GM23338 (cell line): Measurements from ENCODE around the gene ETF1. TPM values are rescaled to one million over a fixed set of nuclear protein-coding genes. Genes with fewer than 3 reads are reported as not detected.

Experiments used
- ATAC-seq: fragments of 200-7000 bp; cut with Tn5 transposase; 3 replicates; pipeline ENCODE4 v1.9.1; 2020
- DNase-seq: peaks from one replicate; pipeline ENCODE4 v3.0.0-alpha.2; 2015; ENCODE audit warnings: low spot score
- H2AFZ ChIP-seq: fragments of 200-600 bp; sonication (generic); 2 replicates; pipeline ENCODE4 v1.8.0; 2016; ENCODE audit warnings: antibody characterized with exemption, mild to moderate bottlenecking, moderate library complexity
- H3F3A ChIP-seq: fragments of 200-600 bp; sonication (generic); replicated peaks from 2 replicates; pipeline ENCODE4 v1.8.0; 2017; ENCODE audit warnings: antibody characterized with exemption, mixed run types, low read depth
- H3K27ac ChIP-seq: fragments of 200-600 bp; sonication (generic); 2 replicates; pipeline ENCODE4 v1.6.1; 2016; ENCODE audit warnings: low read depth
- H3K27me3 ChIP-seq: fragments of 200-600 bp; sonication (generic); 2 replicates; pipeline ENCODE4 v1.8.0; 2016; ENCODE audit warnings: mild to moderate bottlenecking, mixed run types, moderate library complexity; ENCODE audit not compliant: insufficient read depth
- H3K36me3 ChIP-seq: fragments of 200-600 bp; sonication (generic); 2 replicates; pipeline ENCODE4 v1.8.0; 2016; ENCODE audit warnings: mild to moderate bottlenecking; ENCODE audit not compliant: insufficient read depth
- H3K4me1 ChIP-seq: fragments of 200-600 bp; sonication (generic); 2 replicates; pipeline ENCODE4 v1.8.0; 2016; ENCODE audit warnings: mild to moderate bottlenecking, moderate library complexity; ENCODE audit not compliant: insufficient read depth
- H3K4me2 ChIP-seq: fragments of 200-600 bp; sonication (generic); 2 replicates; pipeline ENCODE4 v1.7.1; 2017; ENCODE audit warnings: mixed run types
- H3K4me3 ChIP-seq: fragments of 200-600 bp; sonication (generic); 2 replicates; pipeline ENCODE4 v1.6.1; 2016; ENCODE audit warnings: mixed run types
- H3K79me2 ChIP-seq: fragments of 200-600 bp; sonication (generic); replicated peaks from 2 replicates; pipeline ENCODE4 v1.8.0; 2017; ENCODE audit warnings: mild to moderate bottlenecking; ENCODE audit not compliant: insufficient read depth
- H3K9me2 ChIP-seq: fragments of 200-600 bp; sonication (generic); 2 replicates; pipeline ENCODE4 v1.8.0; 2017; ENCODE audit not compliant: insufficient read depth
- H4K20me1 ChIP-seq: fragments of 200-600 bp; sonication (generic); replicated peaks from 2 replicates; pipeline ENCODE4 v1.8.0; 2017; ENCODE audit warnings: mild to moderate bottlenecking; ENCODE audit not compliant: insufficient read depth
- H3K27ac Mint-ChIP-seq: 2 replicates; pipeline ENCODE4 v1.8.0; 2020; ENCODE audit warnings: inconsistent platforms, mild to moderate bottlenecking, moderate library complexity, mixed read lengths
- H3K27me3 Mint-ChIP-seq: 3 replicates; pipeline ENCODE4 v1.8.0; 2022; ENCODE audit warnings: low read depth, mild to moderate bottlenecking, moderate library complexity, mixed read lengths, inconsistent platforms; ENCODE audit not compliant: insufficient read depth, poor library complexity
- H3K36me3 Mint-ChIP-seq: 3 replicates; pipeline ENCODE4 v1.8.0; 2021; ENCODE audit warnings: low read depth, mild to moderate bottlenecking, inconsistent platforms, moderate library complexity, mixed read lengths
- H3K4me1 Mint-ChIP-seq: 3 replicates; pipeline ENCODE4 v1.8.0; 2020; ENCODE audit warnings: mild to moderate bottlenecking, inconsistent platforms, mixed read lengths
- H3K4me3 Mint-ChIP-seq: 3 replicates; pipeline ENCODE4 v1.8.0; 2021; ENCODE audit warnings: moderate library complexity, mild to moderate bottlenecking, inconsistent platforms, mixed read lengths
- H3K9me3 Mint-ChIP-seq: 3 replicates; pipeline ENCODE4 v1.8.0; 2020; ENCODE audit warnings: moderate library complexity, mild to moderate bottlenecking, inconsistent platforms, mixed read lengths
- CREB1 ChIP-seq: fragments of 250-450 bp; sonication (Bioruptor Pico); IDR thresholded peaks from 2 replicates; pipeline ENCODE4 v1.5.0; 2020; ENCODE audit warnings: low read depth, mild to moderate bottlenecking, moderate library complexity
- CTCF ChIP-seq, 2 experiments: fragments of 200-600 bp in 1 of 2; sonication (generic) in 1 of 2; conservative IDR thresholded peaks; 2 replicates each; pipeline versions ENCODE4 v1.5.1 to v1.6.1; 2016 to 2017; ENCODE audit warnings: antibody characterized with exemption in 2 of 2, low read depth in 2 of 2, mild to moderate bottlenecking in 2 of 2, moderate library complexity in 1 of 2
- EZH2 ChIP-seq: fragments of 200-600 bp; sonication (generic); IDR thresholded peaks from one replicate; pipeline ENCODE4 v1.8.0; 2017; ENCODE audit warnings: antibody characterized with exemption, mild to moderate bottlenecking, low read depth; ENCODE audit not compliant: unreplicated experiment
- EZH2phosphoT487 ChIP-seq: fragments of 200-600 bp; sonication (generic); IDR thresholded peaks from one replicate; pipeline ENCODE4 v1.8.1; 2018; ENCODE audit warnings: antibody characterized with exemption; ENCODE audit not compliant: unreplicated experiment
- JUNB ChIP-seq: IDR thresholded peaks from one replicate; pipeline ENCODE4 v1.6.1; 2016; ENCODE audit warnings: antibody characterized with exemption; ENCODE audit not compliant: unreplicated experiment
- NANOG ChIP-seq: IDR thresholded peaks from 2 replicates; pipeline ENCODE4 v1.6.1; 2016; ENCODE audit warnings: antibody characterized with exemption, borderline replicate concordance
- POLR2AphosphoS5 ChIP-seq: IDR thresholded peaks from 2 replicates; pipeline ENCODE4 v1.6.1; 2016; ENCODE audit warnings: antibody characterized with exemption, low read depth
- REST ChIP-seq: IDR thresholded peaks from one replicate; pipeline ENCODE4 v1.6.1; 2018; ENCODE audit warnings: antibody characterized with exemption; ENCODE audit not compliant: unreplicated experiment
- STAT1 ChIP-seq: IDR thresholded peaks from one replicate; pipeline ENCODE4 v1.6.1; 2016; ENCODE audit warnings: antibody characterized with exemption; ENCODE audit not compliant: unreplicated experiment
- ZNF114 ChIP-seq: fragments of 250-450 bp; sonication (Bioruptor Pico); IDR thresholded peaks from 2 replicates; pipeline ENCODE4 v1.5.0; 2020; ENCODE audit warnings: mild to moderate bottlenecking, moderate library complexity
- ZNF331 ChIP-seq: fragments of 250-450 bp; sonication (Bioruptor Pico); IDR thresholded peaks from 2 replicates; pipeline ENCODE4 v1.5.0; 2020; ENCODE audit warnings: low read depth, mild to moderate bottlenecking, moderate library complexity
- polyA plus RNA-seq: library from polyadenylated mRNA; unstranded; fragments of >200 nt; fragmentation: Nextera tagmentation; extraction: Ambion mirVana; gene quantifications from 2 replicates; pipeline ENCODE4 v1.2.1, GENCODE V29; 2016
- total RNA-seq: library from RNA; depleted of rRNA; stranded (reverse); fragments of >200 nt; shearing (Covaris generic); gene quantifications from 2 replicates; pipeline ENCODE4 v1.2.3, GENCODE V29; 2014
- TF ChIP-seq, protein P1 (sequence below): IDR thresholded peaks from 2 replicates; pipeline ENCODE4 v1.6.1; 2016; ENCODE audit warnings: antibody characterized with exemption
- TF ChIP-seq, protein P2 (sequence below): fragments of 250-450 bp; sonication (Bioruptor Pico); IDR thresholded peaks from 2 replicates; pipeline ENCODE4 v1.5.0; 2020; ENCODE audit warnings: mild to moderate bottlenecking, moderate library complexity

ETF1 gene
- total and polyA plus RNA-seq, 2 experiments from 2014 or later = 68.9 to 136 TPM

- H4K20me1 ChIP-seq = peaks cover 66% of the 10 kb centered on the region
- Mint-ChIP-seq H3K4me3 (no peak overlapping the region), H3K9me3 (peaks cover 4% of the 10 kb centered on the region; the same call in 1 of the 3 replicates), H3K27me3 (peaks cover 1% of the 10 kb centered on the region), H3K36me3 (peaks cover 99% of the 10 kb centered on the region), H3K27ac (0 out of 2 replicates have a peak overlapping the region, but pooled peaks have one; percentile 70), H3K4me1 (peaks cover 8% of the 10 kb centered on the region)
- no peaks in the 10 kb centered on the region for H3K27me3 ChIP-seq
- no peaks in the 10 kb centered on the region for H3K9me2 ChIP-seq
- H3K4me2 ChIP-seq = no peak overlapping the region
- peaks cover 91% of the 10 kb centered on the region for H3K36me3 ChIP-seq
- peaks cover 100% of the 10 kb centered on the region for H3K79me2 ChIP-seq
- peaks cover 46% of the 10 kb centered on the region for H3F3A ChIP-seq
- no peak overlapping the region for H2AFZ ChIP-seq
- no peak overlapping the region for H3K4me3 ChIP-seq
- no peak overlapping the region for H3K27ac ChIP-seq
- no peak for DNase-seq
- ATAC-seq = no peak
- H3K4me1 ChIP-seq = peaks cover 6% of the 10 kb centered on the region
- TF ChIP-seq POLR2AphosphoS5 = no peak
- TF ChIP-seq ZNF331 (CRISPR knock-in tag) = no peak
- TF ChIP-seq REST = no peak
- TF ChIP-seq CREB1 (CRISPR knock-in tag) = no peak
- TF ChIP-seq, protein P1, sequence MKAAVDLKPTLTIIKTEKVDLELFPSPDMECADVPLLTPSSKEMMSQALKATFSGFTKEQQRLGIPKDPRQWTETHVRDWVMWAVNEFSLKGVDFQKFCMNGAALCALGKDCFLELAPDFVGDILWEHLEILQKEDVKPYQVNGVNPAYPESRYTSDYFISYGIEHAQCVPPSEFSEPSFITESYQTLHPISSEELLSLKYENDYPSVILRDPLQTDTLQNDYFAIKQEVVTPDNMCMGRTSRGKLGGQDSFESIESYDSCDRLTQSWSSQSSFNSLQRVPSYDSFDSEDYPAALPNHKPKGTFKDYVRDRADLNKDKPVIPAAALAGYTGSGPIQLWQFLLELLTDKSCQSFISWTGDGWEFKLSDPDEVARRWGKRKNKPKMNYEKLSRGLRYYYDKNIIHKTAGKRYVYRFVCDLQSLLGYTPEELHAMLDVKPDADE = no peak
- TF ChIP-seq CTCF (conservative IDR thresholded peaks at IDR 0.05; ENCODE audit: low read depth in 2 of 2) = no peak
- no peak for TF ChIP-seq EZH2phosphoT487
- TF ChIP-seq NANOG = no peak
- TF ChIP-seq ZNF114 (CRISPR knock-in tag) = no peak
- TF ChIP-seq JUNB = no peak
- TF ChIP-seq, protein P2, sequence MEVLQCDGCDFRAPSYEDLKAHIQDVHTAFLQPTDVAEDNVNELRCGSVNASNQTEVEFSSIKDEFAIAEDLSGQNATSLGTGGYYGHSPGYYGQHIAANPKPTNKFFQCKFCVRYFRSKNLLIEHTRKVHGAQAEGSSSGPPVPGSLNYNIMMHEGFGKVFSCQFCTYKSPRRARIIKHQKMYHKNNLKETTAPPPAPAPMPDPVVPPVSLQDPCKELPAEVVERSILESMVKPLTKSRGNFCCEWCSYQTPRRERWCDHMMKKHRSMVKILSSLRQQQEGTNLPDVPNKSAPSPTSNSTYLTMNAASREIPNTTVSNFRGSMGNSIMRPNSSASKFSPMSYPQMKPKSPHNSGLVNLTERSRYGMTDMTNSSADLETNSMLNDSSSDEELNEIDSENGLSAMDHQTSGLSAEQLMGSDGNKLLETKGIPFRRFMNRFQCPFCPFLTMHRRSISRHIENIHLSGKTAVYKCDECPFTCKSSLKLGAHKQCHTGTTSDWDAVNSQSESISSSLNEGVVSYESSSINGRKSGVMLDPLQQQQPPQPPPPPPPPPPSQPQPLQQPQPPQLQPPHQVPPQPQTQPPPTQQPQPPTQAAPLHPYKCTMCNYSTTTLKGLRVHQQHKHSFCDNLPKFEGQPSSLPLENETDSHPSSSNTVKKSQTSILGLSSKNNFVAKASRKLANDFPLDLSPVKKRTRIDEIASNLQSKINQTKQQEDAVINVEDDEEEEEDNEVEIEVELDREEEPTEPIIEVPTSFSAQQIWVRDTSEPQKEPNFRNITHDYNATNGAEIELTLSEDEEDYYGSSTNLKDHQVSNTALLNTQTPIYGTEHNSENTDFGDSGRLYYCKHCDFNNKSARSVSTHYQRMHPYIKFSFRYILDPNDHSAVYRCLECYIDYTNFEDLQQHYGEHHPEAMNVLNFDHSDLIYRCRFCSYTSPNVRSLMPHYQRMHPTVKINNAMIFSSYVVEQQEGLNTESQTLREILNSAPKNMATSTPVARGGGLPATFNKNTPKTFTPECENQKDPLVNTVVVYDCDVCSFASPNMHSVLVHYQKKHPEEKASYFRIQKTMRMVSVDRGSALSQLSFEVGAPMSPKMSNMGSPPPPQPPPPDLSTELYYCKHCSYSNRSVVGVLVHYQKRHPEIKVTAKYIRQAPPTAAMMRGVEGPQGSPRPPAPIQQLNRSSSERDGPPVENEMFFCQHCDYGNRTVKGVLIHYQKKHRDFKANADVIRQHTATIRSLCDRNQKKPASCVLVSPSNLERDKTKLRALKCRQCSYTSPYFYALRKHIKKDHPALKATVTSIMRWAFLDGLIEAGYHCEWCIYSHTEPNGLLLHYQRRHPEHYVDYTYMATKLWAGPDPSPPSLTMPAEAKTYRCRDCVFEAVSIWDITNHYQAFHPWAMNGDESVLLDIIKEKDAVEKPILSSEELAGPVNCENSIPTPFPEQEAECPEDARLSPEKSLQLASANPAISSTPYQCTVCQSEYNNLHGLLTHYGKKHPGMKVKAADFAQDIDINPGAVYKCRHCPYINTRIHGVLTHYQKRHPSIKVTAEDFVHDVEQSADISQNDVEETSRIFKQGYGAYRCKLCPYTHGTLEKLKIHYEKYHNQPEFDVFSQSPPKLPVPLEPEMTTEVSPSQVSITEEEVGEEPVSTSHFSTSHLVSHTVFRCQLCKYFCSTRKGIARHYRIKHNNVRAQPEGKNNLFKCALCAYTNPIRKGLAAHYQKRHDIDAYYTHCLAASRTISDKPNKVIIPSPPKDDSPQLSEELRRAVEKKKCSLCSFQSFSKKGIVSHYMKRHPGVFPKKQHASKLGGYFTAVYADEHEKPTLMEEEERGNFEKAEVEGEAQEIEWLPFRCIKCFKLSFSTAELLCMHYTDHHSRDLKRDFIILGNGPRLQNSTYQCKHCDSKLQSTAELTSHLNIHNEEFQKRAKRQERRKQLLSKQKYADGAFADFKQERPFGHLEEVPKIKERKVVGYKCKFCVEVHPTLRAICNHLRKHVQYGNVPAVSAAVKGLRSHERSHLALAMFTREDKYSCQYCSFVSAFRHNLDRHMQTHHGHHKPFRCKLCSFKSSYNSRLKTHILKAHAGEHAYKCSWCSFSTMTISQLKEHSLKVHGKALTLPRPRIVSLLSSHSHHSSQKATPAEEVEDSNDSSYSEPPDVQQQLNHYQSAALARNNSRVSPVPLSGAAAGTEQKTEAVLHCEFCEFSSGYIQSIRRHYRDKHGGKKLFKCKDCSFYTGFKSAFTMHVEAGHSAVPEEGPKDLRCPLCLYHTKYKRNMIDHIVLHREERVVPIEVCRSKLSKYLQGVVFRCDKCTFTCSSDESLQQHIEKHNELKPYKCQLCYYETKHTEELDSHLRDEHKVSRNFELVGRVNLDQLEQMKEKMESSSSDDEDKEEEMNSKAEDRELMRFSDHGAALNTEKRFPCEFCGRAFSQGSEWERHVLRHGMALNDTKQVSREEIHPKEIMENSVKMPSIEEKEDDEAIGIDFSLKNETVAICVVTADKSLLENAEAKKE (CRISPR knock-in tag) = no peak
- no peak for TF ChIP-seq STAT1
- no peak for TF ChIP-seq EZH2
These were observed 26.7 kb upstream of the ETF1 start for GRCh38 chr5:138569782-138570181.
